Activated naive CD8-positive, alpha-beta T cell treated with anti-CD3 and anti-CD28 coated beads for 36 hours (primary cell): ENCODE data around the gene NLGN2. TPM values are rescaled to one million over a fixed set of nuclear protein-coding genes. Genes with fewer than 3 reads are reported as not detected.
"Not testable (repeated sequence)": the region's sequence is repeated elsewhere in the genome, so short reads cannot be mapped to it uniquely, and the experiment has no call there.

Source experiments
- DNase-seq: peaks from one replicate; pipeline ENCODE4 v3.0.0; 2021
- H3K27ac Mint-ChIP-seq: one replicate; pipeline ENCODE4 v1.8.0; 2022; ENCODE audit warnings: mild to moderate bottlenecking, moderate library complexity, mixed read lengths
- H3K27me3 Mint-ChIP-seq: one replicate; pipeline ENCODE4 v1.8.0; 2022; ENCODE audit warnings: mild to moderate bottlenecking, mixed read lengths
- H3K36me3 Mint-ChIP-seq: one replicate; pipeline ENCODE4 v1.8.0; 2021; ENCODE audit warnings: mild to moderate bottlenecking, mixed read lengths
- H3K4me1 Mint-ChIP-seq: one replicate; pipeline ENCODE4 v1.8.0; 2021; ENCODE audit warnings: mixed read lengths
- H3K4me3 Mint-ChIP-seq: one replicate; pipeline ENCODE4 v1.8.0; 2022; ENCODE audit warnings: mild to moderate bottlenecking, moderate library complexity, mixed read lengths
- H3K9me3 Mint-ChIP-seq: one replicate; pipeline ENCODE4 v1.8.0; 2022; ENCODE audit warnings: mixed read lengths
- total RNA-seq, 2 experiments: library from RNA; stranded (reverse); gene quantifications; one replicate each; pipeline ENCODE4 v1.2.3, GENCODE V29; 2021

The NLGN2 gene
- 1 to 10 TPM; 8.8 to 9.3 TPM for total RNA-seq

DNA sequence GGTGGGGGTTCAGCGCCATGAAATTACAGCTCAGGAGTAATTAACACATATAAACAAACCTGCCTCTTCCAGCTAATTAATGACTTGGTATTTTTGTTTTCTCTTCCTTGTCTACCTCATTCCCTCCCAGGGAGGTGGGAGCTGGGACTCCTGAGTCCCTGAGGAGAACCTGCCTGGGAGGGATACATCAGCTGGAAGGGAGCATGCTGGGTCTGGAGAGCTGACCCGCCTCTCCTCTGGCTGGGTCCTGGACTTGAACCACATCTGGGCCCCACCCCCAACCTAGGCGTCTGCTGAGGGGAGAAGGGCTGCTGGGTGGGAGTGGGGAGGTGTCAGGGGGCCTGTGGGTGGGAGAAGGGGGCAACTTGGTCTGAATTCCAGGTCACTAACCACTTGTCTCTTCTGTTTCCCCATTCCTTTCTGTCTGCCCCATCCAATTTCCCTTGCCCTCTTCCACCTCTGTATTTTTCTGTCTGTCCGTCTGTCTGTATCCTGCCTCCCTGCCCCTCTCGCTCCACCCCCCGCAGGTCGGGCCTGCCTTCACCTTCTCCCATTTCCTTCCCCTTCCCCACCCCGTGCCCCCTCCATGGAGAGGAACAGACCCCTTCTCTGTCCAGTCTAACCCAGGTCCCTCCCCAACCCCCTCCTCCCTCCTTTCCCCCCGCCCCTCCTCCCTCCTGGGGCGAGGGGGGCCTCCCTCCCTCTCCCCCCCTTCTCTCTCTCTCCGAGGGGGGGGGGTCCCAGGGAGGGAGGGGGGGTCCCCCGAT lies at the start of gene NLGN2:
Gene NLGN2, plus strand, starts transcription at position 361 of the 767 bp plus-strand sequence. CDS start 411 bp downstream, outside the sequence.
- no peaks in the 10 kb centered on the region for H3K27me3 Mint-ChIP-seq
- no peak for DNase-seq
- H3K27ac Mint-ChIP-seq, result peak within 1 kb of the TSS; percentile 46
- no peaks in the 10 kb centered on the region for H3K9me3 Mint-ChIP-seq
- H3K4me3 Mint-ChIP-seq, result peak within 1 kb of the TSS; percentile 58
- peaks cover 16% of the 10 kb centered on the region for H3K4me1 Mint-ChIP-seq
- no peaks in the 10 kb centered on the region for H3K36me3 Mint-ChIP-seq

DNA sequence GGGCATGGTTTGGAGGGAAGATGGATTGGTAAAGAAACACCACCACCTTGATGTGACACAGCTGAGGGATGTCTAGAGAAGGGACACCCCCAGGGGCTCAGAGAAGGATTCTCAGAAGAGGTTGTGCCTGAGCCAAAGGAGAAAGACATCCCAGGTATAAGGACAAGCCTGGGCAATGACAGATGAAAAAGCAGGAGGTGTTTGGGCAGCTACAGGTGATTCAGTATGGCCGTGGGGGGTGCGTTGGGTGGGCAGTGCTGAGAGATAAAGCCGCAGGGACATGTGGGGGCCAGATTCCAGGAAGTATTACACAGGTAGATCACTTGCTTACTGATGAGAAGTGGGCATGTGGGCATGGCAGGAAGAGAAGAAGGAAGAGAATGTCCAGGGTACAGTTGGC lies 45.7 kb upstream of the NLGN2 start:
- H3K9me3 Mint-ChIP-seq, result no peaks in the 10 kb centered on the region

DNA sequence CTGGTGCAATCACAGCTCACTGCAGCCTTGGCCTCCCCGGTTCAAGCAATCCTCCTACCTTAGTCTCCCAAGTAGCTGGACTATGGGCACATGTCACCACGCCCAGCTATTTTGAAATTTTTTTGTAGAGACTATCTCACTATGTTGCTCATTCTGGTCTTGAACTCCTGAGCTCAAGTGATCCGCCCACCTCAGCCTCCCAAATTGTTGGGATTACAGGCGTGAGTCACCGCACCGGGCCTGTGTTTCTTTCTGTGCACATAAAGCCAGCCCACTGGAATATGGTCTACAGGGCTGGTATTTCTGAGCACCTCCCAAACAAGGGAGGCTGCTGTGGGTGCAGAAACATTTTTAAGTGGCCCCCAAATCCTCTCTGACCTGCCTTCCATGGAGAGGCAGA lies 44.3 kb upstream of the NLGN2 start:
- no peaks in the 10 kb centered on the region for H3K9me3 Mint-ChIP-seq
- no peaks in the 10 kb centered on the region for H3K27me3 Mint-ChIP-seq
- no peak overlapping the region for H3K27ac Mint-ChIP-seq
- H3K4me1 Mint-ChIP-seq, result no peaks in the 10 kb centered on the region
- H3K4me3 Mint-ChIP-seq, result no peak overlapping the region
- no peaks in the 10 kb centered on the region for H3K36me3 Mint-ChIP-seq
- DNase-seq, result no peak

More for the DNA sequence above, 45.7 kb upstream of the NLGN2 start:
- Mint-ChIP-seq H3K27ac (no peak overlapping the region), H3K27me3 (no peaks in the 10 kb centered on the region), H3K36me3 (no peaks in the 10 kb centered on the region), H3K4me3 (no peak overlapping the region), H3K4me1 (no peaks in the 10 kb centered on the region)
- DNase-seq, result no peak

DNA sequence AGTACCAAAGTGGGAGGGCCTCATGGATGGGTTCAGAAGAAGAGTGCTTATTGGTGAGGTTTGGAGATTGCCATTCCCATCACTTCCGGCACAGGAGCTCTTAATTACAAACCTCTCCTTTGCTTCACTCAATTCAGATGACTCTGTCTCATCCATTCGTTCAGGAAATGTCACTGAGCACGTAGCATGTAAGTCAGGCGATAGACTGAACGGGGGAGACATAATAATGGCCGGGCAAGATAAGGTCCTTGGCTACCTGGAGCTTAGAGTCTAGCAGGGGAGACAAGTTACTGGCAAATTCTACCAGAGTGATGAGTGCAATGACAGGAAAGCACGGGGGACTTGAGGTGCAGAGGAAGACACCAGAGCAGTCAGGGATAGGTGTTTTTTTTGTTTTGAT lies 41.7 kb upstream of the NLGN2 start:
- not testable (repeated sequence) for H3K27me3 Mint-ChIP-seq, DNase-seq, H3K4me1 Mint-ChIP-seq, H3K4me3 Mint-ChIP-seq, H3K27ac Mint-ChIP-seq, H3K36me3 Mint-ChIP-seq, H3K9me3 Mint-ChIP-seq

DNA sequence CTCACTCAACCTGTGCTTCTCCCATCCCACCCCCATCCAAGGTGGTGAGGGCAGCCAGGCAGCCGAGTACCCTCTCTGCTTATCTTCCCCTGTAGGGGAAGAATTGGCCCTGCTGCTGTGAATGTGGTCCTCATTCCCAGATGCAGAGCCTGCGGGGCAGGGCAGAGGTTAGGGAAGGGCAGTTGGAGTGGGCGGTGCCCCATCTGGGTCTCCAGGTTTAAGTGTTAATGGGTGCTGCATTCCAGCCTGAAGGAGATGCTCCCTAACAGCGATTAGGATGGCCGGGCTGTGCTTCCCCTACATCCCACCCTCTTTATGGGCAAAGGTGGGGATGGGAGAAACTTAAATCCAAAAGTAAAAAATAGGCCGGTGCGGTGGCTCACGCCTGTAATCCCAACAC lies 40.6 kb upstream of the NLGN2 start:
- no peak for DNase-seq
- H3K9me3 Mint-ChIP-seq, result no peaks in the 10 kb centered on the region
- no peaks in the 10 kb centered on the region for H3K27me3 Mint-ChIP-seq
- no peak overlapping the region for H3K4me3 Mint-ChIP-seq
- no peaks in the 10 kb centered on the region for H3K4me1 Mint-ChIP-seq
- H3K27ac Mint-ChIP-seq, result no peak overlapping the region
- no peaks in the 10 kb centered on the region for H3K36me3 Mint-ChIP-seq

DNA sequence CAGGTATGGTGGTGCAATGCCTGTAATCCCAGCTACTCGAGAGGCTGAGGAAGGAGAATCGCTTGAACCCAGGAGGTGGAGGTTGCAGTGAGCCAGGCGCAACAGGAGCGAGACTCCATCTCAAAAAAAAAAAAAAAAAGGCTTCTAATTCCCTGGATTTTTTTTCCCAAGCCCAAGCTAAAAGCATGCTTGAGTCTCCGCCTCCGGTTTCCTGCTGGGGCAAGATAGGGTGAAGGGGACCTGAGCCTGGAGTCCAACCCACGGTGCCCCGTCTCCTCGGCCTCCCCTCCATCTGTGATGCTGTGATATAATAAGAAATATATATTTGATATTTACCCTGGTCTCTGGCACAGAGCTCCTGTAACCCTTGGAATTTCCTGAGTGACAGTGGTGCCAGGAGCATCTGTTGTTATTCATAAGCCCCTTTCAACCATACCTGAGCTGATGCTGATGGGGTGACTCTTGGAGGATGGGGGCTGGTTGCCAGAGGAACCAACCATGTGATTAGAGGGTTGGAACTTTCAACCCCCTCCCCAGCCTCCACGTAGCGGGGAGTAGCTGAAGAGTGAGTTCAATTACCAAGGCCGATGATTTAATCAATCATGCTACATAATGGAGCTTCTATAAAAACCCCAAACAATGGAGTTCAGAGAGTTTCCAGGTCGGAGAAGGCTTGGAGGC lies 39.6 kb upstream of the NLGN2 start:
- Mint-ChIP-seq H3K27me3 (no peaks in the 10 kb centered on the region), H3K4me3 (no peak overlapping the region)

DNA sequence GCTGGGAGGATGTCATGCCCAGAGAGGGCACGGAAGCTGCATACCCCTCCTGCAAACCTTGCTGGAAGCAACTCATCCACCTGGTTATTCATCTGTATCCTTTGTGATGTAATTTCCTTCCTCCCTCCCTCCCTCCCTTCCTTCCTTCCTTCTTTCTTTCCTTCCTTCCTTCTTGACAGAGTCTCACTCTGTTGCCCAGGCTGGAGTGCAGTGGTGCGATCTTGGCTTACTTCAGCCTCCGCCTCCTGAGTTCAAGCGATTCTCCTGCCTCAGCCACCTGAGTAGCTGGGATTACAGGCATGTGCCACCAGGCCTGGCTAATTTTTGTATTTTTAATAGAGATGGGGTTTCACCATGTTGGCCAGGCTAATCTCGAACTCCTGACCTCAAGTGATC lies 39.0 kb upstream of the NLGN2 start:
- not testable (repeated sequence) for H3K27ac Mint-ChIP-seq, H3K36me3 Mint-ChIP-seq, H3K4me1 Mint-ChIP-seq, DNase-seq, H3K27me3 Mint-ChIP-seq, H3K9me3 Mint-ChIP-seq, H3K4me3 Mint-ChIP-seq

More for the DNA sequence above, 39.6 kb upstream of the NLGN2 start:
- Mint-ChIP-seq H3K27ac (no peak overlapping the region), H3K9me3 (no peaks in the 10 kb centered on the region), H3K4me1 (no peaks in the 10 kb centered on the region), H3K36me3 (no peaks in the 10 kb centered on the region)
- no peak for DNase-seq

DNA sequence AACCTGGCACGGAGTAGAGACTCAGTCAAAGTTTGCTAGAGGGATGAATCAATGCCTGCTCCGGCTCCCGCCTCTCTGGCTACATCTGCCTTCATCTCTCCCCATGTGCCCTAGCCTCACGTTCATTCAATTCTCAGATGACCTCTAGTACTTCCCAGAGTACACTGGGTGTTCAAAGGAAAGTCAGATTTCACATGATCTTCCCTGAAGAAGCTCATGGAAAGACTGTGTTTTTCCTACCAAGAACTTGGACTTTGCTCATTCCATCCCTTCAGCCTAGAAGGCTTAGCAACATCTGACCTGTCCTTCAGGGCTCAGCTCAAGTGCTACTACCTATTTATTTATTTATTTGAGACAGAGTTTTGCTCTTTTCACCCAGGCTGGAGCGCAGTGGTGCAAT lies 37.8 kb upstream of the NLGN2 start:
- no peak overlapping the region for H3K4me3 Mint-ChIP-seq
- no peaks in the 10 kb centered on the region for H3K9me3 Mint-ChIP-seq
- DNase-seq, result no peak
- H3K4me1 Mint-ChIP-seq, result no peaks in the 10 kb centered on the region
- H3K27me3 Mint-ChIP-seq, result peaks cover 6% of the 10 kb centered on the region
- H3K36me3 Mint-ChIP-seq, result no peaks in the 10 kb centered on the region
- H3K27ac Mint-ChIP-seq, result no peak overlapping the region

DNA sequence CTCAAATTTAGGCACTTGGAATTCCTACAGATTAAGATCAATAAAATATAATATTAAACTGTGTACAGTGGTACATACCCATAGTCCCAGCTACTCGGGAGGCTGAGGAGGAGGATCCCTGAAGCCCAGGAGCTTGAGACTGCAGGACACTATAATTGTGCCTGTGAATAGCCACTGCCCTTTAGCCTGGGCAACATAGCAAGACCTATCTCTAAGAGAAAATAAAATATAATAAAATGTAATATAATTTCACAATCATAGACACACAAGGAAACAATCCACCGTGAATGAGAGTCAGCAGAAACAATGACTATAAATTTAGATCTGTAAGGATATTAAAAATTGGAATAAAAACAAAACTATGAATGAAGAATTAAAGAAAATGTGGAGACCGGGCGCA lies 36.8 kb upstream of the NLGN2 start:
- H3K4me3 Mint-ChIP-seq, result no peak overlapping the region
- DNase-seq, result no peak
- H3K27ac Mint-ChIP-seq, result no peak overlapping the region
- H3K36me3 Mint-ChIP-seq, result no peaks in the 10 kb centered on the region
- H3K4me1 Mint-ChIP-seq, result no peaks in the 10 kb centered on the region
- H3K9me3 Mint-ChIP-seq, result no peaks in the 10 kb centered on the region
- peaks cover 6% of the 10 kb centered on the region for H3K27me3 Mint-ChIP-seq

DNA sequence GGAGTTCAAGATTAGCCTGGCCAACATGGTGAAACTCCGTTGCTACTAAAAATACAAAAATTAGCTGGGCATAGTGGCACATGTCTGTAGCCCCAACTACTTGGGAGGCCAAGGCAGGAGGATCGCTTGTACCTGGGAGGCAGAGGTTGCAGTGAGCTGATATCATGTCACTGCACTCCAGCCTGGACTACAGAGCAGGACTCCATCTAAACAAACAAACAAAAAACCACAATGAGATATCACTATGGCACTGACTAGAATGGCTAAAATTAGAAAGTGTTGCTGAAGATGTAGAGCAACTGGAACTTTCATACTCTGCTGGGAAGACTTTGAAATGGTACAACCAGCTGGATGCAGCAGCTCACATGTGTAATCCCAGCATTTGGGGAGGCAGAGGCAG lies 33.3 kb upstream of the NLGN2 start:
- DNase-seq, result no peak
- H3K27ac Mint-ChIP-seq, result no peak overlapping the region
- H3K4me3 Mint-ChIP-seq, result no peak overlapping the region
- no peaks in the 10 kb centered on the region for H3K4me1 Mint-ChIP-seq
- H3K36me3 Mint-ChIP-seq, result peaks cover 3% of the 10 kb centered on the region
- peaks cover 27% of the 10 kb centered on the region for H3K27me3 Mint-ChIP-seq
- H3K9me3 Mint-ChIP-seq, result peaks cover 4% of the 10 kb centered on the region

DNA sequence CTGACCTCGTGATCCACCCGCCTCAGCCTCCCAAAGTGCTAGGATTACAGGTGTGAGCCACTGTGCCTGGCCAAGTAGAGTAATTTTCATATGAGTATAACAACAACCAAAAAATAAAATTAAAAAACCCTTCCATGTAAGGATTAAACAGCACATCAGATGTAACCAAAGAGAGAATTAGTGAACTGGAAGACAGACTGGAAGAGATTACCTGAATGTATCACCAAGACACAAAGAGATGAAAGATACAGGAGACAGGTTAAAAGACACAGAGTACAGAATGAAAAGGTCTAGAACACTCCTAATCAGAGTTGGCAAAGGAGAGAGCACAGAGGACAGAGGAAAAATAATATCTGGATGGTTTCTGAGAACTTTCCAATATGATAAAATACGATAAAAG lies 28.5 kb upstream of the NLGN2 start:
- Mint-ChIP-seq H3K4me3 (no peak overlapping the region), H3K36me3 (peaks cover 6% of the 10 kb centered on the region), H3K9me3 (peaks cover 5% of the 10 kb centered on the region)

DNA sequence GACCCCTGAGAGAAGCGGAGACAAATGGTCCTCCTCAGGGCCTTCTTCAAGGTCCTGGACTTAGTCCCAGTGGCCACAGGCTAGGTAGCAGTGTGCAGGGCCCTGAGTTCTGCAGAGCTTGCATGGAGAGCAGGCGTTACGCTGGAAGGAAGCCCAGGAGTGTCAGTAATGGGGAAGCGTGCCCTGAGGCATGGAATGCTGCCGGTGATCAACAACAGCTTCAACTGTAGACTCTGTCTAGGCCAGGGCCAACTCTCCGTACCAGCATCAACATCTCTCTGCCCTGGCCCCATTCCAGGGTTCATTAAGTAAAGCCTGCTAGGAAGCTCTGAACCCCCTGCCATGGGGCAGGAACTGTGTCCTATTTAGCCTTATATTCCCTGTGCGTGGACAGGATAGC lies 27.3 kb upstream of the NLGN2 start:
- Mint-ChIP-seq H3K36me3 (peaks cover 8% of the 10 kb centered on the region), H3K4me3 (no peak overlapping the region), H3K9me3 (peaks cover 5% of the 10 kb centered on the region), H3K27ac (no peak overlapping the region), H3K4me1 (peaks cover 10% of the 10 kb centered on the region), H3K27me3 (peaks cover 52% of the 10 kb centered on the region)
- no peak for DNase-seq

More for the DNA sequence above, 28.5 kb upstream of the NLGN2 start:
- H3K27me3 Mint-ChIP-seq, result peaks cover 58% of the 10 kb centered on the region
- DNase-seq, result no peak
- no peak overlapping the region for H3K27ac Mint-ChIP-seq
- peaks cover 5% of the 10 kb centered on the region for H3K4me1 Mint-ChIP-seq

DNA sequence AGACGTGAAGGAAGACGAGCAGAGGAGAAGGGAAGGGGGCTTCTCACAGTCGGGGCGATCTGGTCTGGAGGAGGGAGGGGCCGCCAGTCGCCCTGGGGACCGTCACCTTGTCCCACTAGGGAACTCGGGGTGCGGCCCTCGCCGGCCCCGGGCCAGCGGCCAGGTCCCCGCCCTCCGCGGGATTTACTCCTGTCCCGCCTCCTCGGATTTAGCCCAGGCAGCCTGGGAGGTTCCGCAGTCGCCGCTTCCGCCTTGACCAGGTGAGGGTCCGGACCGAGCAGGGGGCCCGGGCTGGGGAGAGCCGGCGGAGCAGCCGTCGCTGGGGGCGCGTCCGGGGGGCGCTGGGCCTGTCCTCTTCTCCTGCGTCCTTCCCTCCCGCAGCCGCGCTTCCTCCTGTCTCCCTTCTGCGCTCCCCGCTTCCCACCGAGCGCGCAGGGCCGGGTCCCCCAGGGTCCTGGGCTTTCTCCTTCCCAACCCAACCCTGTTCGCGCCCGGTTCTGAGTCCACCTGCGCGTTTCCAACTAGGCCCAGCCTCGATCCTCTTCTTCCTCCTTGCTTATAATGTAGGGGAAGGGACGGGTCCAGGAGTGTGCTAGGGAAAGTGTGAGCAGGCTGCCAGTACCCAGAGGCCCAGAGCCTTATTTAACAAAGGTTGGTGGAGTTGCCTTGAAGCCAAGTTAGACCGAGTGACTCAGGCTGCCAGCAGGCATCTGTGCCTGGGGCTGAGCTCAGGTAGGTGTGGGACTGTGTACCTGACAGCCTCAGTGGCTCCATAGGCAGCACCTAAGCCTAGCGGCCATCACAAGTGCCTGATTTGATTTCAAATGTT lies 26.6 kb upstream of the NLGN2 start, which contains the start of gene TNK1:
Gene TNK1, plus strand, starts transcription at position 235 of the 829 bp plus-strand sequence. CDS start 1,838 bp downstream, outside the sequence.
- Mint-ChIP-seq H3K4me1 (peaks cover 10% of the 10 kb centered on the region), H3K27ac (no peak within 1 kb of the TSS)

DNA sequence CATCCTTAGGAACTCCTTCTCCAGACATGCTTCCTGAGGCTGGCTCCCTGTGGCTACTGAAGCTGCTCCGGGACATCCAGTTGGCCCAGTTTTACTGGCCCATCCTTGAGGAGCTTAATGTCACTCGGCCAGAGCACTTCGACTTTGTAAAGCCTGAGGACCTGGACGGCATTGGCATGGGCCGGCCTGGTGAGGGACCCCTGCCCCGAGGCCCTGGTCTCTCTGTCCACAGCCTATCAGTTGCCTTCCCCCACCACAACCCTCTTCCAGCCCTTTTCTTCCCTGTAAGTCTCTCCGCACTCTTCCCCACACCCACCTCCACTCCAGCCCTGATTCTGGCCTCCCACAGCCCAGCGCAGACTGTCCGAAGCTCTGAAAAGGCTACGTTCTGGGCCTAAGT lies 24.7 kb upstream of the NLGN2 start:
- Mint-ChIP-seq H3K9me3 (peaks cover 5% of the 10 kb centered on the region), H3K4me3 (no peak overlapping the region), H3K27ac (no peak overlapping the region), H3K27me3 (peaks cover 39% of the 10 kb centered on the region), H3K4me1 (peaks cover 10% of the 10 kb centered on the region), H3K36me3 (peaks cover 8% of the 10 kb centered on the region)
- DNase-seq, result no peak

More for the DNA sequence above, 26.6 kb upstream of the NLGN2 start, which contains the start of gene TNK1:
- peaks cover 52% of the 10 kb centered on the region for H3K27me3 Mint-ChIP-seq
- no peak for DNase-seq
- H3K4me3 Mint-ChIP-seq, result no peak within 1 kb of the TSS
- H3K9me3 Mint-ChIP-seq, result peaks cover 5% of the 10 kb centered on the region
- peaks cover 8% of the 10 kb centered on the region for H3K36me3 Mint-ChIP-seq

DNA sequence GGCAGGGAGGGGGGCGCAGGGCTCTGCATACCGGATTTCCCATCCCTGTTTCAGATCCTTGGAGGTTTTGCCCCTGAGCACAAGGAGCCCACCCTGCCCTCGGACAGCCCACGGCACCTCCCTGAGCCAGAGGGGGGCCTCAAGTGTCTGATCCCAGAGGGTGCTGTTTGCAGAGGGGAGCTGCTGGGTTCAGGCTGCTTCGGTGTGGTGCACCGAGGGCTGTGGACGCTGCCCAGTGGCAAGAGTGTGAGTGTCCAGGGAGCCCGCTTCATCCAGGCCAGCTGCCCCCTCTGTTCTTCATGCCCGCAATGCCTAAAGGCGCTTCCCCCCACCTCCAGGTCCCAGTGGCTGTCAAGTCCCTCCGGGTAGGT lies 24.3 kb upstream of the NLGN2 start:
- no peak for DNase-seq
- peak overlapping the region; percentile 27 for H3K4me3 Mint-ChIP-seq
- peaks cover 8% of the 10 kb centered on the region for H3K36me3 Mint-ChIP-seq
- H3K4me1 Mint-ChIP-seq, result peaks cover 10% of the 10 kb centered on the region
- peak overlapping the region; percentile 40 for H3K27ac Mint-ChIP-seq
- peaks cover 5% of the 10 kb centered on the region for H3K9me3 Mint-ChIP-seq
- H3K27me3 Mint-ChIP-seq, result peaks cover 36% of the 10 kb centered on the region
